ENCODE data around the gene INTS4. TPM values are rescaled to one million over a fixed set of nuclear protein-coding genes. Genes with fewer than 3 reads are reported as not detected.
"Not testable (repeated sequence)": the region's sequence is repeated elsewhere in the genome, so short reads cannot be mapped to it uniquely, and the experiment has no call there.

Gene INTS4
- total RNA-seq, 6 experiments from 2014 or later: 23.8 to 30.1 (median 28.3) TPM

DNA sequence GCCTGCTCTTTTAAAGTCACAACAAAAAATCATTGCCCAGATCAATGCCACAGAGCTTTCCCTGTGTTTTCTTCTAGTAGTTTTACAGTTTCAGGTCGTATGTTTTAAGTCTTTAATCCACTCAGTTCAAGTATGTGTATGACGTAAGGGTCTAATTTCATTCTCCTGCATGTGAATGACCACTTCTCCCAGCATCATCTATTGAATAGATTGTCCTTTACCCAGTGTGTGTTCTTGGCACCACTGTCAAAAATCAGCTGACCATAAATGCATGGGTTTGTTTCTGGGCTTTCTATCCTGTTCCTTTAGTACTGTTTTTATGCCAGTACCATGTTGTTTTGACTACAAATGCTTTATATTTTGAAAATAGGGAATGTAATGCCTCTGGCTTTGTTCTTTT is 28.1 kb downstream of the INTS4 start:
- Mint-ChIP-seq H3K36me3 (ENCODE audit: low read depth) (peaks cover 8% of the 10 kb centered on the region), H3K27me3 (ENCODE audit: insufficient read depth) (no peaks in the 10 kb centered on the region), H3K4me3 (no peak overlapping the region), H3K27ac (no peak overlapping the region), H3K9me3 (no peaks in the 10 kb centered on the region), H3K4me1 (ENCODE audit: low read depth) (no peaks in the 10 kb centered on the region)
- no peak for DNase-seq
- no peak for TF ChIP-seq CTCF (IDR thresholded peaks at IDR 0.05)

DNA sequence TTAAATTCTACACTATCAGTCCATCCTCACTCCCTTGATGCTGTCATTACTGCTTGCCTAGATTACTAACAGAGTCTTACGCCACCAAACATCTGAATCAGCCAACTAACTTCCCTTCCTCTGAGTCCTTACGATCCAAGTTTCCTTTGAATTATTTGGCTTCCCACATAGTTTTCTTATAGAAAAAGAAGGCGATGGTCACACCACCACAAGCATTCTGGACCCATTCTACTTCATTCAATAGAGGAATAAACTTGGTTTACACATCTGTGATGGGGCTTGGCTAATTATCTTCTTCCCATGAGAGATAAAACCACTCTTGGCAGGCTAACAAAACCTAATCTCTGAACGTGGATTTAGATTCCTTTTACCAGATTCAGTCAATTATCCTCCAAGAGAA is 35.0 kb downstream of the INTS4 start:
- no peak for TF ChIP-seq CTCF (IDR thresholded peaks at IDR 0.05)
- no peak for DNase-seq
- H3K27ac Mint-ChIP-seq: no peak overlapping the region
- no peaks in the 10 kb centered on the region for H3K4me1 Mint-ChIP-seq (ENCODE audit: low read depth)
- H3K36me3 Mint-ChIP-seq (ENCODE audit: low read depth): peaks cover 20% of the 10 kb centered on the region
- H3K27me3 Mint-ChIP-seq (ENCODE audit: insufficient read depth): no peaks in the 10 kb centered on the region
- H3K9me3 Mint-ChIP-seq: no peaks in the 10 kb centered on the region
- no peak overlapping the region for H3K4me3 Mint-ChIP-seq

DNA sequence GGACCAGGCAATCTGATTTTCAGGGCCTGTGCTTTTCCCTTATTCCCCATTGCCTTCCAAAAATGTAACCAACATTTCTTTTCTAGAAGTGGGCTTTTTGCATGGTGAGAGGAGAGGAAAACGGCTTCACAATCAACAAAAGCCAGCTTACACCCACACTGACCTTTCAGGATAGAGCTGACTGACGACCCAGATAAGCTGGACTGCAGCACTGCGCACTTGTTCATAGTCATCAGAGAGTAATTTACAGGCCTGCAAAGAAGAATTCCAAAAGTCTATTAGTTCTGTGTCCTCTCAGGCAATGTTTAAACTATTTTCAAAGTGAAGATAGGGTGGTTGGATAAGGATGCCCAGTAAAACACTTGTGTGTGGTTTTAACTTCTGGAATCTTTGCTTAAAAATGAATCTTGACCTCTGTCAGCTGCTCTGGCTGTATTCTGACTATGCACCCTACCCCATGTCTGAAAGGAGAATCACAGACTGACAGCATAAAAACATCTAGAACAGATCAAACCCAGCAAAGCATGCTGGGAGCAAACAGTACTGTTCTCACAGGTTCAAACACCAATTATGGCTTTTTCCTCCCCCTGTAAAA is 35.8 kb downstream of the INTS4 start:
- not testable (repeated sequence) for H3K4me3 Mint-ChIP-seq; DNase-seq; H3K27me3 Mint-ChIP-seq (ENCODE audit: insufficient read depth); H3K4me1 Mint-ChIP-seq (ENCODE audit: low read depth); H3K9me3 Mint-ChIP-seq; H3K27ac Mint-ChIP-seq
- peaks cover 26% of the 10 kb centered on the region for H3K36me3 Mint-ChIP-seq (ENCODE audit: low read depth)

DNA sequence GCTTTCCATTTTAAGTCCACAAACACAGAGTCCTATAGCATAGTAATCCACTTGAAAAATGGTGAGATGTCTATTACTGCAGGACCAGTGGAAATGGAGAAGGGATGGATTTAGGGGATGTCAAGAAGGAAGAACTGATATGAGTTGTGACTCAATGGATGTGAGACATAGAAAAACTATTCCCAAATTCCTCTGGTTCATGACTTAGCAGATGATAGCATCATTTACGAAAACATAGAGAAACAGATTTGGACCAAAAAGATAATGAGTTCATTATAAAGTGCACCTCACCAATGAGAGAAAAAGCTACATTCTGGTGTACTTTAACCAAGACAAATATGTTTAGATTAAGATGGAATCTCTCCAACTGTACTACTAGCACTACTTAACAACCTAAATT is 51.2 kb downstream of the INTS4 start:
- Mint-ChIP-seq H3K4me1 (ENCODE audit: low read depth) (peaks cover 39% of the 10 kb centered on the region), H3K4me3 (peak overlapping the region; percentile 18; the same call in 1 of the 2 replicates), H3K36me3 (ENCODE audit: low read depth) (peaks cover 26% of the 10 kb centered on the region), H3K27ac (peak overlapping the region; percentile 50)
- not testable (repeated sequence) for H3K27me3 Mint-ChIP-seq (ENCODE audit: insufficient read depth); H3K9me3 Mint-ChIP-seq
- DNase-seq: peak; percentile 43

GRCh38 chr11:77942465-77942864 is 52.0 kb downstream of the INTS4 start:
- not testable (repeated sequence) for H3K9me3 Mint-ChIP-seq; H3K4me3 Mint-ChIP-seq; H3K27me3 Mint-ChIP-seq (ENCODE audit: insufficient read depth); DNase-seq; H3K27ac Mint-ChIP-seq
- Mint-ChIP-seq H3K4me1 (ENCODE audit: low read depth) (peaks cover 39% of the 10 kb centered on the region), H3K36me3 (ENCODE audit: low read depth) (peaks cover 18% of the 10 kb centered on the region)

- Mint-ChIP-seq H3K36me3 (ENCODE audit: low read depth) (peaks cover 39% of the 10 kb centered on the region), H3K4me1 (ENCODE audit: low read depth) (peaks cover 25% of the 10 kb centered on the region)
- not testable (repeated sequence) for H3K27ac Mint-ChIP-seq; H3K4me3 Mint-ChIP-seq; H3K27me3 Mint-ChIP-seq (ENCODE audit: insufficient read depth); DNase-seq; H3K9me3 Mint-ChIP-seq
Measured at GRCh38 chr11:77933596-77933995, 60.9 kb downstream of the INTS4 start.

GRCh38 chr11:77930334-77931208 is 63.9 kb downstream of the INTS4 start:
- not testable (repeated sequence) for H3K27me3 Mint-ChIP-seq (ENCODE audit: insufficient read depth); H3K9me3 Mint-ChIP-seq
- peak; percentile 60 for DNase-seq
- Mint-ChIP-seq H3K27ac (peak overlapping the region; percentile 71), H3K4me1 (ENCODE audit: low read depth) (peaks cover 25% of the 10 kb centered on the region), H3K4me3 (peak overlapping the region; percentile 52), H3K36me3 (ENCODE audit: low read depth) (peaks cover 38% of the 10 kb centered on the region)

DNA sequence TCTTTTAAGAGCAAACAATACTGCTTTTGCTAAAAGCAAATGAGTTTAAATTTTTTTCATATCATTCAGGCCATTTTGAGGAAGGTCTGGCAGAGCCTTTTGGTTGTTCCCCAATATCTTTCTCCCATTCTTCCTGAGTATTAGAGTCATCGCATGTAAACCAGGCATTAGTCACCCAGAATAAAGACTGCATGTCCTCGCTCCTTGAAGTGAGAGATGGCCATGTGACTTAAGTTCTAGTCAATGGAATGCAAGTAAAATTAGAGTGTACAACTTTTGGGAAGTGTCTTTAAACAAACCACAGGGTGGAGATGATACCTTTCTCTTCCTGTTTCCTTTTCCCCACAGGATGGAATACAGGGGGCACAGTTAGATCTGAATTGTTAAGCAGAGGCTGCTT is 76.8 kb downstream of the INTS4 start:
- not testable (repeated sequence) for H3K27me3 Mint-ChIP-seq (ENCODE audit: insufficient read depth); H3K36me3 Mint-ChIP-seq (ENCODE audit: low read depth); H3K4me3 Mint-ChIP-seq; DNase-seq; H3K9me3 Mint-ChIP-seq
- Mint-ChIP-seq H3K4me1 (ENCODE audit: low read depth) (peaks cover 45% of the 10 kb centered on the region), H3K27ac (peak overlapping the region; percentile 56; the same call in 1 of the 2 replicates)

GRCh38 chr11:77914307-77914791 is 80.1 kb downstream of the INTS4 start:
- peak; percentile 84 for DNase-seq
- Mint-ChIP-seq H3K27ac (peak overlapping the region; percentile 82), H3K4me3 (peak overlapping the region; percentile 46; the same call in 1 of the 2 replicates), H3K4me1 (ENCODE audit: low read depth) (peaks cover 59% of the 10 kb centered on the region)
- not testable (repeated sequence) for H3K27me3 Mint-ChIP-seq (ENCODE audit: insufficient read depth); H3K36me3 Mint-ChIP-seq (ENCODE audit: low read depth); H3K9me3 Mint-ChIP-seq

DNA sequence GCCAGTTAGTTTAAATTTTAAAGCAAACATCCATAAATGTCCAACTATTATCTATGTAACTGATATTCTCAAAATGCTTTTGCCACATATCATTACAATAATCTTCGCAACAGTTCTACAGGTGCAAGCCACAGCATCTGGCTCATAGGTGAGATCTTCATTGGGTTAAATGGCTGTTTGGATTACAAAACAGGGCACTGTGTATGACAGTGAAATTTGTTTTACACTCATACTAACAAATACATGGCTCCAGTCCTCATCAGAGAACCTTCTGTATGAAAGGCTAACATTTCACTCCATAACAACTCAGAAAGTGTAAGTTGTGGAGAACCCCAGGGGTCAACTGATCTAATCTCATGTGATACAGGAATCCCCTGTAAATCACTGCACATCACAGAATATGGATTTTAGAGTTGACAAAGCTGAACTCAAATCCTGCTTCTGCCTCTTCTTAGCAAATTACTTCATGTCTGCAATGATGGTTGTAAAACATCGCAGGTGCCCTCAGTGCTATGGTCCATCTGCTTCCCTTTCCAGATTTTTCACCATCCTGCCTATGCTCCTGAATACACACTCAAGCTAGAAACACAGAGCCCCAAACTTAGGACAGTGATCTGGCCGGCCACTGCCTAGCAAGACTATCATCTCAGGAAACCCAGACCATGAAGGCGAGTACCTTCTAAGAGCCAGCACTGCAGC is 80.7 kb downstream of the INTS4 start:
- not testable (repeated sequence) for H3K36me3 Mint-ChIP-seq (ENCODE audit: low read depth); DNase-seq; H3K9me3 Mint-ChIP-seq; H3K27me3 Mint-ChIP-seq (ENCODE audit: insufficient read depth)
- Mint-ChIP-seq H3K4me3 (peak overlapping the region; percentile 24; the same call in 1 of the 2 replicates), H3K27ac (peak overlapping the region; percentile 82), H3K4me1 (ENCODE audit: low read depth) (peaks cover 56% of the 10 kb centered on the region)

DNA sequence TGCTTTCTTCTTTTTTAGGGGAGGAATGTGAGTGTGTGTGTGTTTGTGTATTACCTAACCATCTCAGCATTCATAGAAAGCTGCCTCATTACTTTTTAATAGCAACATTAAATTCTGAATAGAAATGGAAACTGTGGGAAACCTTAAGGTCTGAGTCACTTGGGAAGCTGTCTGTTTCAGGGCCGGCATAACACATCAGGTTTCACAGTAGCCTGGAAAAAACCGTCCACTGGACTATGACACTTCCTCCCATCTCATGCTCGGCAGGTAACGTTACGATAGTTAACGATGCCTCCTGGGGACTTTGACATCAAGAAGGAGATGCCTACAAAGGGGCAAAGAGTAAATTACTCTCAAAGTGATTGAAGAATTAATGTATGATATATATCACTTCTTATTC is 83.6 kb downstream of the INTS4 start:
- H3K27ac Mint-ChIP-seq: peak overlapping the region; percentile 60; the same call in 1 of the 2 replicates
- H3K36me3 Mint-ChIP-seq (ENCODE audit: low read depth); H3K9me3 Mint-ChIP-seq; H3K27me3 Mint-ChIP-seq (ENCODE audit: insufficient read depth); H3K4me3 Mint-ChIP-seq: not testable (repeated sequence)
- peaks cover 43% of the 10 kb centered on the region for H3K4me1 Mint-ChIP-seq (ENCODE audit: low read depth)
- peak; percentile 45 for DNase-seq

Measured in HFFc6 (cell line).